Measurements from ENCODE around the gene NRIP2.

Gene NRIP2

GRCh38 chr12:2844786-2845185, 10.0 kb upstream of the NRIP2 start:
- DNase-seq = no peak

GRCh38 chr12:2842948-2843347, 8.1 kb upstream of the NRIP2 start:
- no peak for DNase-seq

- no peak for DNase-seq
Observed at GRCh38 chr12:2841056-2841650, 6.3 kb upstream of the NRIP2 start.

GRCh38 chr12:2836574-2836973, 1.7 kb upstream of the NRIP2 start:
- no peak for DNase-seq

GRCh38 chr12:2835691-2836403, 1.0 kb upstream of the NRIP2 start:
- DNase-seq = no peak

- no peak for DNase-seq
Observed at GRCh38 chr12:2833810-2834209, 1.0 kb downstream of the NRIP2 start.

- DNase-seq = no peak
Observed at GRCh38 chr12:2833327-2833726, 1.5 kb downstream of the NRIP2 start.

- no peak for DNase-seq
Observed at GRCh38 chr12:2832550-2833127, 2.2 kb downstream of the NRIP2 start.

- no peak for DNase-seq
Observed at GRCh38 chr12:2829275-2829674, 5.6 kb downstream of the NRIP2 start.

- DNase-seq = no peak
Observed at GRCh38 chr12:2826721-2827515, 7.9 kb downstream of the NRIP2 start.

- DNase-seq = no peak
Observed at GRCh38 chr12:2826036-2826435, 8.8 kb downstream of the NRIP2 start.

GRCh38 chr12:2825132-2825531, 9.7 kb downstream of the NRIP2 start:
- no peak for DNase-seq

- DNase-seq = no peak
Observed at GRCh38 chr12:2824541-2824940, 10.3 kb downstream of the NRIP2 start.

- DNase-seq = no peak
Observed at GRCh38 chr12:2823483-2823882, 11.4 kb downstream of the NRIP2 start.

- no peak for DNase-seq
Observed at GRCh38 chr12:2820432-2820831, 14.4 kb downstream of the NRIP2 start.

- DNase-seq = no peak
Observed at GRCh38 chr12:2819810-2820209, 15.0 kb downstream of the NRIP2 start.

- DNase-seq = peak; percentile 30
Observed at GRCh38 chr12:2813214-2814185, 21.3 kb downstream of the NRIP2 start.

GRCh38 chr12:2812290-2813213, 22.3 kb downstream of the NRIP2 start, which contains the start of gene ITFG2:
ITFG2 (plus strand) TSS chr12:2812668; CDS start chr12:2812761, 93 bp downstream.
- peak; percentile 100 for DNase-seq

GRCh38 chr12:2811801-2812200, 23.0 kb downstream of the NRIP2 start:
- no peak for DNase-seq

- DNase-seq = no peak
Observed at GRCh38 chr12:2806700-2807099, 28.1 kb downstream of the NRIP2 start.

- no peak for DNase-seq
Observed at GRCh38 chr12:2805143-2805520, 29.7 kb downstream of the NRIP2 start.
